Measurements from ENCODE around the gene ARSB.
"Not testable (repeated sequence)": the region's sequence is repeated elsewhere in the genome, so short reads cannot be mapped to it uniquely, and the experiment has no call there.

The ARSB gene

DNA sequence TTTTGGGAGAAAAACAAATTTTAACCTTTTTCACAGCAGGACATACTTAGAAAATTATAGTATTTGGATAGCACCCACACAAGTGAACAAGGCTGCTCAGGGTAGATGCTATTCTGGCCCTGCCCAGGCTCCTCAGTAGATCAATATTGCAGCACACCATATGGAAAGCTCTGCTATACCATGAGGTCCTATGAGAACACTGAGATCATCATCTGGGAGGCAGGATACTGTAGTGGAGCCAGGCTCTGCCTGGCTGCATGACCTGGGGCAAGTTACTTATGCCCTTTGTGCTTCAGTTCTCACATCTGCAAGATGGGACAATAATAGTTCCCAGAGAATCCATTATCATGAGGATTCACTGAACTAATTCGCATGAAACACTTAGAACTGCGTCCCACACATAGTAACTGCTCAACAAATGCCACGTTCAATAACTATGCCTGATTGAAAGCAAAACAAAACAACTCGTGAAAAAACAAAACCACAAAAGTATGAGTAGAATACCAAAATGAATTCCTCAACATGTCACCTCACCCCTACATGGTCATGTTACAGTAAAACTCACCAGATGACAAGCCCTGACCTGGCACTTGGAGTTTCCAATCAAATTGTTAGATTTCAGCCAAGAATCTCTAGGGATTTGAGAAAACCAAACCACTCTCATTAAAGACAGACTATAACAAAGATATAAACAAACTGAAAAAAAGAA lies 31.9 kb downstream of the ARSB start:
- no peak for DNase-seq (ENCODE audit: low read depth in 2 of 2)

DNA sequence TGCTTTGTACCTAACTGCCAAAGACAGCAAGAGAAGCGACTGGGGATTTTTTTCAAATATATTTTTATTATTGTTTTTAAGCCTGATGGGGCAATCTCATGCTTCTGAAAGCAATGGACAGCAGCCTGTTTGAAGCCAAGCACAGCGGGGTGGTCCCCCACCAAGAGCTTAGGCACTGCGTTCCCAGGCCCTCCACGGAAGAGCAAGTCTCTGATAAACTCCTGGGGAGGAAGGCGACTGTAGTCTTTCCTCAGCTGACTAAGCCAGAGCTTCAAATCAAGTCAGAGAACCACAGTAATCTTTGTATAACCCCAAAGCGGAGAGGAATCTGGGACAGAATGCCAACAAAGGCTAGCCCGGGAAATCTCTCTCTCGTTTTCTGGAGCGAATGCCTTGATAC lies 54.4 kb downstream of the ARSB start:
- no peak for DNase-seq (ENCODE audit: low read depth in 2 of 2)

DNA sequence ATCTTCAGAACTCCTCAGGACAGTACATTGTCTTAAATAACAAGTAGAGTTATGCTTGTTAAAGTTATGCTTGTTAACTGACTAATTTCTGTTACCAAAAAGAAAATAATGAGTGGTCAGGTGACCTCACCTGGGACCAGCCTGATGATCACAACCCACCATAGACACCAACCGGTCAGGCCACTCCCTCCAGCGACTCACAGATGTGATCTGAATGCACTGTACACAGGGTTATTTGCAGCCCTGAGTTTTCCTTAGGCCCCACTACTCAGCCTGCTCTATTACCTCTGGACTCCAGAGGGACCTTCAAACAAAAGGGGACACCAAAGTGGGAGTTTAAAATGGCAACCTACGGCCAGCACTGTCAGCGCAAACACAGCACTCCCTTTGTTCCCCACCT lies 55.3 kb downstream of the ARSB start:
- no peak for DNase-seq (ENCODE audit: low read depth in 2 of 2)

DNA sequence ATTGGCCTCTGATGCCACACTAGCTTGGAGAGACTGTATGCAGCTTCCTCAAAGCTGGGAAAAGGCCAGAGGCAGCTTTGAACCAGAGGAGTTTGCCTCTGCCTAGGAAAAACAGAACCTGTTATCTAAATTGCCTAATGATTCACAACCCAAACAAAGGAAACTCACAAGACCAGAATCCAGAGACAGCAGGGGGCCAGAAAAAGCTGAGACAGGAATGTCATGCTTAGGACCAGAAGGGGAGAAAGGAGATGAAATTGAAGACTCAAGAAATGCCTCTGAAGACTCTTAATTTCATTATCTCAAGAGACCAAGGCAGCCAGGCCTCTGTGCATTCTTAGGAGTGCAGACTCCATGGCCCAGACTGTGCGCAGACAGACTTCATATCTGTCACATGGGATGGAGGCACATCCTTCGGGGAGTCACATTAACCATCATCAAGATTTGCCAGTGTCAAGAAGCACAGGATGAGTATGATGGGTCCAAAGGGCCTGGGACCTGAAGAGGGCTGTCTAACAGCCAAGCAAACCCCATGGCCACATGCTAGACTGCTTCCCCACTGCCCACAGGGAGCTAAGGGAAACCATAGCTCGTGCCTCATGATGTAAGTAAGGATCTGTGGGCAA lies 57.3 kb downstream of the ARSB start:
- DNase-seq (ENCODE audit: low read depth in 2 of 2): peak in 1 of 2 experiments; percentile 44

DNA sequence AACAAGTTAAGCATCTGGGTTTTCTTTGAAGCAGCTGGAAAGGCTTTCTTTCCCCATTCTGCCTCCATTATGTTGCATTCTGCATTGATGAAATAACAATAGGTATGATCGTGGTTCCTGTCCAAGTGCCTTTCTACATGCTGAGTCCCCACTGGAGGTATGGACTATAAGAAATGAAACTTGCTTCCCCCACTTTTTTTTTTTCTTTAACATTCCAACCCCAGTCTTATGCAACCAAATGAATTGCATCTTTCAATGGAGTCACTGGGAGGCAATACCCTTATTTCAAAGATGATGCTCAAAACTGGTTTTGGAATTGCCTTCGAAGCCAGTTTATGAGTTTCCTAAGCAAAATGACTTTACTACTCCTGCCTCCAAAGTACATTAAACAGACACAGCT lies 58.9 kb downstream of the ARSB start:
- DNase-seq (ENCODE audit: low read depth in 2 of 2): no peak

DNA sequence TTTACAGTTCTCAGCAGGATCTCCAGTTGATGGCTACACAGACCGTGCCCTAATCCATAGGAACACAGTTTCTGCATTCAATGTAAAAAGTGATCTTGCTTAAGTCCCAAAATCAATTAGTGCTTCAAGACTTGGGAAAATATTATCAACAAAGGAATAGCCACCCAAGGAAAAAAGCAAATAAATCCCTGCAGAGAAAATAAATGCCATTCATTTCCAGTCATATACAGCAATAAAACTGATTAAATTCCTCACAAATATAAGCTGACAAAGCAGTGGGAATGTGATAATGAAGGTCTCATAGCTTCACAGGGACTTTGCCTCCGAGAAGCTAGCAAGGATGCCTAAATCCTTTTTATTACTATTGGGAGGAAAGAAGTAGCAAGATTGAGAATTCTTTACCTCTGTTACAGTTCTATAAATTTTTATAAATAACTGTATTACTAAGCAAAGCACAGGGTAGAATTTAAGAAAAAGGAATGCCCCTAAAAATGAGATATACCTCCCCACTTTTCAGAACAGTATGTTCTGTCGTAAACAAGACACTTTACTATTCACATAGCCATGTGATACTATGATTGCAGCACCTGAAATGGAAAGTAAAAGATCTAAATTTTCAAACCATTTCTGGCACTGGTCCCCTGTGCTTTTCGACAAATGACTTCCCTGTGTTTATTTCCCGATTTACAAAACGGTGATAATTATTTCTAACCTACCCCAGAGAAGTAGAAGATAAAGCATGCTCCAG lies 59.8 kb downstream of the ARSB start:
- DNase-seq (ENCODE audit: low read depth in 2 of 2): no peak

DNA sequence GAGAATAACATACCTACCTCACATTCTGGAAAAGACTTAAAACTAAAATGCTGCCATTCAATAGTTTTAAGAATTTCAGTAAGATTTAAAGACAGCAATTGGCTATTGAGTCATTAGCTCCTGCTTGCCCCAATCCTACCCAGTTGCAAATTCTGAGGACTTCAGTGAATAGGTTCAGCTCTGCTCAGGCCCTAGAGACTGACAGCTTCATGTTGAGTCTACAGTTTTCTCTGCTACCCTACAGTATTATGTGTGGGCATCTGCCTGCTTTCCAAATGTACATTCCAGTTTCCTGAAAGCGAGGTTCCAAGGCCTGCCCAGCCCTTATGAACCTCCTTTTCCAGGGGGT lies 61.5 kb downstream of the ARSB start:
- no peak for DNase-seq (ENCODE audit: low read depth in 2 of 2)

DNA sequence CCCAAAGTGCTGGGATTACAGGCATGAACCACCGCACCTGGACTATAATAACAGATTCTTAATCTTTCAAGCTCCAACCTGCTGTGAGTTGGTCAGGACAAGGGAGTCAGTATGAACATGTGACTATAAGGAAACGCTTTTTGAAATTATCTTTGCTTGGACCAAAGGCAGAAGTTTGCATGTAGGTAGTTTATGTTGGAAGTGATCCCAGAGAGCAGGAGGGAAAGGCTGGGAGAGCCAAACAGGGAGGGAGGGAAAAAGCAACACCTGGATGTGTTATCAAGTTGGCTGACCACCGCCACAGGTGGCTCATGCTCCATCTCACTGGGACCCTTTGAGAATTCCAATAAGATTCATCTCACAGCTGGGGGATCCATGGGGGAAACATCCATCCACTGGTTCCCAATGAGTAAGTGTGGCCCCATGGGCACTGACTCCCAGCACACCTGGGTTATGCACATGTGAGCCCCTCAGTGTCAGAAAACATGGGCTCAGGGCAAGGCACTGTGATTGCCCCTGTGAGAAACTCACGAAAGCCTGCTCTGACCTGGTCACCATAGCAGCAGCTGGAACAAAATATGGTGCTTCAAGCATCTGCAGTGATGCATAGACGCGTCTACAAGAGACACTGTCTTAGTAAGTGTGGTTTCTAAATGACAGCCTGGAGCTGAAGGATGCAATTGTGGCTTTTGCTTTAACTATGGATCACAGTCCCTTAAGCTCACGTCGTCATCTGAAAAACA lies 62.1 kb downstream of the ARSB start:
- DNase-seq (ENCODE audit: low read depth in 2 of 2): no peak

DNA sequence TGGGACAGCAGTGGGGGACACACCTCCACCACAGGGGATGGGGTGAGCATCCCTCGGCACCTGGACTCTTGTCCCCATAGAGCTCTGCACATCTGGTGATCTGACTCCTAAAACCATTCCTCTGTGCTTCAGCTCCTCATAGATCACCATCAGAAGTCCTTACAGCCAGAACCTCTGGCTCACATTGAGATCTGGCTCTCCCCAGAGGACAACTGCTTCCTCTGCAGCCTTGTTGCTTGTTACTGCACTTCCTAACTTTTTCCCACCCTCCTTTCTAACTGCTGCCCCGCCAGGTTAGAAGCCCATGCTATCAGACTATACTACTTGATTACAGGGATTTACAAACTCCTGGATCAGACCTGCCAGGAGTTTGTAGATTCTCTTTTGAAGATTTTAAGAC lies 64.5 kb downstream of the ARSB start:
- DNase-seq (ENCODE audit: low read depth in 2 of 2): no peak

DNA sequence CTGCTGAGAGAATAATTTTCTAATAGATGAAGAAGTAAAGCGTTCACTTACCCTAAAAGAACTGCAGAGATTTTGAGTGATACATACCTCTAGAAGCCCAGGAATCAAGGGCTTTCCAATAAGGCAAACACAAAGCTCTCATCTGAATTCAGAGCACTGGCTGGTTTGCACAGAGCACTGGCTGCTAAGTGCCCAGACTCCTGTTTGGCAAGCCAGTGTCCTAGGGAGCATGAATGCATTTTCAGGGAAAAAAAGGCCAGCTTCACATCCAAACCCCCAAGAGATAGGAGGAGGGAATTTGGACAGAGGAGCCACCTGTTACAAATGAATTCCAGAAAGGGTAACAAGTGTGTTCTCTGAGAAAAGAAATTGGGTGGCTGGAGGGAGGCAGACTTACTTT lies 65.3 kb downstream of the ARSB start:
- no peak for DNase-seq (ENCODE audit: low read depth in 2 of 2)

DNA sequence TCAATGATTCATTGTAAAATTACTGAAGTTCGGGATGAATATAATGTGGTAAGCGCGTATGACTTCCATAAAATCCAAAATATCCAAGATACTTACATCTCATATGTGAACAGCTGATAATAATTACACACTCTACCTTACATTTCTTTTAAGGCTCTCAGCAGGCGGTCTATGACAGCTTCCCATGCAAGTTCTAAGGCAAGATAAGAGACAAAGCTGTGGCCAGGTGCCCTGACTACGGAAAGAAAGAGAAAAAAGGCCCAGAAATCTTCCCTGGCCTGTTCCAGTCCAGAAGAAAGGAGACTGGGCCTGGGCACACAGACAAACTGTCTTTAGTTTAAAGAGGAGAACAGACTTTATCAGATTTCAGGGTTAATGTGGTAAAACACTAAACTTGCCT lies 69.1 kb downstream of the ARSB start:
- no peak for DNase-seq (ENCODE audit: low read depth in 2 of 2)

DNA sequence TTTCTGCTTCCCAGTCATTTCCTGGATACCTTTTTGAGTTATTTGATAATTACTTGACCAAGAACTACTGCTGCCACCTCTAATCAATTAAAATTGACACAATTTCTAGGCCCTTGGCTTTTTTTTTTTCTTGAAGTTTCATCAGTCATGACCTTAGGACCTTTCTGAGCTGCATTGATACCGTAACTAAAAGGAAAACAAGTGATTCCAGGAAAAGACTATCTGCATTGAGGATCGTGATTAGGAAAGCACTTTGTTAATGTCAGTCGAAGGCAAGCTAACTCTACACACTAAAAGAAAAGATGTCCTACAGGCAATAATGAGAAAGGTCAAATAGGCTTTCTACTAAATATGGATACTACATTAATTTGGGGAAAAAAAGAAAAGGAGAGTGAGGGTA lies 69.9 kb downstream of the ARSB start:
- DNase-seq (ENCODE audit: low read depth in 2 of 2): no peak

DNA sequence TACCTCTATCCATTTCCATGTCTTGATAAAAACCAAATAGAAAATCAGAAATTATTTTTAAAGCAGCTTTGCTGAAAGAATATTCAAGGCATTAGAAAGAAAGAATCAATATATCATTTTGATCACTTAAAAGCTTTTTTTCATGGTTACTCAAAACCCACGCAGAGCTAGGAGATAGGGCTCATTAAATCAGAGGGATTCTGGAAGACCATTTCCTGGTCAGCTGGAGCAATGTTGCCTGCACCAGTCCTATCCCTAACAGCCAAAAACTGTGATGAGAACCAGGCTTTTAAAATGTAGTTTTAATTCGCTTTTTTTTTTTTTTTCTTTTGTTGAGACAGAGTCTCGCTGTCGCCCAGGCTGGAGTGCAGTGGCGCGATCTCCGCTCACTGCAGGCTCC lies 72.3 kb downstream of the ARSB start:
- DNase-seq (ENCODE audit: low read depth in 2 of 2): no peak

DNA sequence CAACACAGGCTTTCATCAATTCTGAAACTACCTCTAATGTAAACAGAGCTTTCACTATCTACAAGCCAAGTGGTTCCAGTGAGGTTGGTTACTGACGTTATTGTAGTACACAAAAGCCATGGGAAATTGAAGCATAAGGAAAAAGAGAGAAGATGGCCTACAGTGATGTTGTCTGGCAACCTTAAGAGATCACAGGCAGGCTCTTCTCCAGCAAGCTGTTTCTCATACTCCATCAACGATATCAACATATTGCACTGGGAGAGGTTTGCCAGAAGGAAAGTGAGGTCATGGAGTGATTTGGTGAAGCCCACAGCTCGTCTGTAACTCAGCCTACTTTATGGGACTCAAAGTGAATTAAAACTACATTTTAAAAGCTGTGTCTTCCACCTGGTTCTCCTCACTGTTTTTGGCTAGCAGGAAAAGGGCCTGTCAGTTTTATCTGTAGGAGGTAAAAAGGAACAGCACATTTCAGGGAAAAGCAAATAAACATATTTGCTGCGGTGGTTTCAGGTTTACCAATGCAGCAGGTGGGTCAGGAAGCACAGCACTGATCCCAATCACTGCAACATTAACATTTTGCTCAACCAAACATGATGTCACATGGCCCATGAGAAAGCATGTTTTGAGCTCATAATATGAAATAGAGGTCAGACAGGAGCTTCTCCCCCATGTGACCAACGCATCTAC lies 72.9 kb downstream of the ARSB start:
- no peak for DNase-seq (ENCODE audit: low read depth in 2 of 2)

DNA sequence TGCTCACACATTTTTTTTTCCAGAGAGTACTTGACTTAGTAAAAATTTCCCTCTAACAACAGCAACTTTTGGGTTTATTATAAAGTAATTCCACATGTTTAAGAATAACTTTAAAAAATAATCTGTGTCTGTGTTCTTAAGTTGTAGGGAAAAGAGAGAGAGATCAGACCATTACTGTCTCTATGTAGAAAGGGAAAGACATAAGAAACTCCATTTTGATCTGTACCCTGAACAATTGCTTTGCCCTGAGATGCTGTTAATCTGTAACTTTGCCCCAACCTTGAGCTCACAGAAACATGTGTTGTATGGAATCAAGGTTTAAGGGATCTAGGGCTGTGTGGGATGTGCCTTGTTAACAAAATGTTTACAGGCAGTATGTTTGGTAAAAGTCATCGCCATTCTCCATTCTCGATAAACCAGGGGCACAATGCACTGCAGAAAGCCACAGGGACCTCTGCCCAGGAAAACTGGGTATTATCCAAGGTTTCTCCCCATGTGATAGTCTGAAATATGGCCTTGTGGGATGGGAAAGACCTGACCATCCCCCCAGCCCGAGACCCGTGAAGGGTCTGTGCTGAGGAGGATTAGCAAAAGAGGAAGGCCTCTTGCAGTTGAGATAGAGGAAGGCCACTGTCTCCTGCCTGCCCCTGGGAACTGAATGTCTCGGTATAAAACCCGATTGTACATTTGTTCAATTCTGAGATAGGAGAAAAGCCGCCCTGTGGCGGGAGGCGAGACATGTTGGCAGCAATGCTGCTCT lies 75.7 kb downstream of the ARSB start:
- not testable (repeated sequence) for DNase-seq (ENCODE audit: low read depth in 2 of 2)

DNA sequence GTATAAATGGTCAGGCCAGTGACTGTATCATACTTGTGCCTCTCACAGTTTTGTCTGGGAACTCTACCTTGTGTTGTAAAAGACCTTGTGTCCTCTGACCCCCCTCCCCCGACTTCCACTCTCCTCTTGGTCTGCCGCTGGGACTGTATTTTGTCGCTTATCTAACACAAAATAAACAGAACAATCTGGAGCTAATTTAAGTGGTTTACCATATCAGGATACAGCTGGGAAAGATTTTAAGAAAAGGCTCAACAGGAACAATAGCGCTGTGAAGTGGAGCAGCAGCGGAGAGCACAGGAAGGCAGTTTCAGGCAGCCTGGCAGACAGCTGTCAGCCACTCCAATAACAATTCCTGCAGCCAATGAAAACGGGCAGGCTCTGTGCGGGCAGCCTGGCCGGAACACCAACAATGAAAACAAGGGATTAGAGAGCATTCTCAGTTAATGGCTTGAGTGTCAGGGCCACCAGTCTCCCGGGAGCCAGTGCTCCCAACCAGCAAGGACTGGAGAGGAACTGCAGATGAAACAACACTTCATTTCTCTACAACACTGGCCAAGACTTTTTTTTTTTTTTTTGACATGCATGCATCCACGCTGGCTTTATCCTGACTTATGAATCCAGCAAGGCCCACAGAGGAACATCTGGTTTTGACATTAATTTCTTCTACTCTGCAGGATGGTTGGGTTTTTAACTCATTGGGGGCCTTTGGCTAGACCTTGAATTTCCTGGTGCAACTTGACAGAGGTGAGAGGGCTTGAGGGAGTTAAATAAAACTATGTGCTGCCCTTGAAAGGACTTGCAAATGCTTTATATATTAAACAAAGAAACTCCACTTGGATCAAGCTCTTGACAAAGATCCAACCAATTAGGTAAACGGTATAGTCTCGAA lies 76.7 kb downstream of the ARSB start:
- peak in 1 of 2 experiments; percentile 39 for DNase-seq (ENCODE audit: low read depth in 2 of 2)

DNA sequence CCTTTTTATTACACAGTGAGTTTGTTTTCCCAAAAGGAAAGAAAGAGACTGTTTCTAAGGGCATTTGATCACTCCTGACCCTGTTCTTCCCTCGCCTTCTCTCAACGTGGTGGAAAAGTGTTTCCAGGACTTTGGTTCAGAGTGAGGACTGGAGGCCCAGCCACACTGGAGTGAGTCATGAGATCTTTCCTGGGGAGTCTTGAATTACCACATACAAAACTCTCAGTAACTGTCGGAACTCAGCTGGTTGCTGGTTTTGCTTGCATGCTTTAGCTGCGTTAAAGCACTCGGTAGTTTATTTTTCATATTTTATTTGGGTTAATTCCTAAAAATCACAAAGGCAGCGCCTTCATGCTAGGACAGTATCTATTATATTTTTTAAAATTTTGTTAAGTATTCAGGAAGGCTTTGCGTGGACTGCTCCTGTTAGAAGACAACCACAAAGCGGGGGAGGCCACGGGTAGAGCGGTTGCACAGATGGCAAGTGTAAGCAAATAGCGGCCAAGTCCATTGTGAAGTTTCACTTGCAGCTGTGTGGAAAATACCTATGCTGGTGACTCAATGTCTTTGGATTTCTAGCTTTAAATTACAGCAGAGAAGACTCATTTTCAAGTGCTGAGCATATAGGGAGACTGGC lies 77.7 kb downstream of the ARSB start:
- DNase-seq (ENCODE audit: low read depth in 2 of 2): peak; percentile 83 to 84

DNA sequence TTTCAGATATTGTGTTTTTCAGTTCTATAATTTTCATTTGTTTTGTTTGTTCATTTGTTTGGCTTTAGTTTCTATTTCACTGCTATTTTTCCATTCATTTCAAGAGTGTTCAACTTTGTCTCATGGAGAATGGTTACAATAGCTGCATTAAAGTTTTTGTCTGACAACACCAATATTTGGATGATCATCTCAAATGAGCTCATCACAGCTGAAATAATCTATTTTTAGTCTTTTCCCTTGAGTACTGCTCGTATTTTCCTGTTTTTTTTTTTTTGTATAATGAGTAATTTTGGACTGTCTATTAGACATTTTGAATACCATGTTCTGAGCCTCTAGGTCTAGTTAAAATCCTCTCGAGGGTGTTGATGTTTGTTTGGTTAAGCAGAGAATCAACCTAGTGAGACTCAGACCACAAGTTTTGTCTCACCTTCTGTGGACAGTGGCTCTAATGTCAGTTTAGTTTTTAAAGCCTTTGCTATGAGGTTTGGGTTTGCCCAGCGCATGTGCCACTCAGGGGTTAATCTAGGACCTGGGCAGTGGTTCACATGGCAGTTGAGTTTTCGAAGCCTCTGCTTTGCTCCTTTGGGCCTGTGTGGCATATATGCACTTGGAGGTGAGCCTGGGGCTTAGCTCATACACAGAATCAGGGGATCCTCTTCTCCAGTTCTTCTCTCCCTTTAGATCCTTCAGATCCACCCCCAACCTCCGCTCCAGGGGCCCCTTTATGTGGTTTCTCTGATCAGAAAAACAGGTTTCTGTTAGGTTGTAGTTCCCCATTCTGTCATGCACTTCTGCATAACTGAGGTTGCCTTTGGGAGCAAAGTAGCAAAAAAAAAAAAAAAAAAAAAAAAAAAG lies 79.8 kb downstream of the ARSB start:
- DNase-seq (ENCODE audit: low read depth in 2 of 2): no peak

DNA sequence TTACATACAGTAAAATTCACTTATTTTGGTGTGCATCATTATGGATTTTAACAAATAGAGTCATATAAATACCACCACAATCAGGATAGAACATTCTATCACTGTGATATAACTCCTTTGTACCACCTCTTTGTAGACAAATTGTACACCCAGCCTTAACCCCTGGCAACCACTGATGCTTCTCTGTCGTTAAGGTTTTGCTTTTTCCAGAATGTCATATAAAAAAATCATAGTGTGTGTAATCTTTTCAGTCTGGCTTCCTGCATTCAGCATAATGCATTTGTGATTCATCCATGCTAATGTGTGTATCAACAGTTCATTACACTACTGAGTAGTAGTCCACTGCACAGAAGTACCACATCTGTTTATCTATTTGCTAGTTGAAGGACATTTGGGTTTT lies 81.2 kb downstream of the ARSB start:
- no peak for DNase-seq (ENCODE audit: low read depth in 2 of 2)

All from fibroblast of skin of left quadriceps (primary cell).